Right lobe of liver (tissue), 4 donors: Measurements from ENCODE around the gene HMGCS2.

Source experiments
- CTCF ChIP-seq, 4 donors: fragments of 200-600 bp in 3 of 4; fragments of 450-650 bp in 1 of 4; IDR thresholded peaks; one replicate each; pipeline versions ENCODE4 v1.5.1 to v1.8.0; 2016 to 2022; ENCODE audit warnings: antibody characterized with exemption in 4 of 4, mild to moderate bottlenecking in 2 of 4
- POLR2A ChIP-seq: fragments of 450-650 bp; IDR thresholded peaks from one replicate; pipeline ENCODE4 v1.6.1; 2017; ENCODE audit warnings: antibody characterized with exemption, mild to moderate bottlenecking
- donor health status: DM: no; HTN: no; CAD: no.
- donor health status: DM: no; HTN: no; CAD: no.
- donor health status: DM: no; HTN: yes; CAD: no.

- TF ChIP-seq POLR2A (no peak), CTCF (IDR thresholded peaks at IDR 0.05) (no peak)
Measured at GRCh38 chr1:119713749-119714456, 54.8 kb downstream of the HMGCS2 start.
